ENCODE data around the gene SLC1A2. TPM values are rescaled to one million over a fixed set of nuclear protein-coding genes. Genes with fewer than 3 reads are reported as not detected.
A peak's percentile ranks its signal among the peaks of the same experiment; 100 is the strongest.

The SLC1A2 gene
- total and polyA plus RNA-seq, 4 donors: 0.35 to 17.0 (median 1.1) TPM

DNA sequence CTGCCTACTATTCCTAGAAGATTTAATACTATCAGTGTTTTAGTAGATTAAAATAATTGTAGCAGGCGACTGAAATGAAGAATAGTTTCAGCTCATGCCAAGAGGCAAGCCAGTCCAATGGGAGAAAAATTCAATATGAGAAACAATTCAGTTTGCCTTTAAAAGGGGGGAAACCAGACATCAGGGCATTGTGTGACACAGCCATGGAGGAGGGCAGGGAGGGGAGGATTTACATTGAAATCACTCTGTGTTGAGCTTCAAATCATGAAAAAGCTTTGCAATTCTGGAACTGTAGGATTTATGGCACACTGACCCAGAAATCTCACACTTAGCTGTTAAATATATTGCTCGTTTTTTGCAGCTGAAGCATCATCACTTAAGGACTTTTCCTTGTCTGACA is 4.6 kb downstream of the SLC1A2 start:
- 57 to 68% methylated on average over 2 of the region's 2 CpGs for WGBS, 2 donors
- Histone ChIP-seq H3K9ac (ENCODE audit: insufficient read depth in 1 of 2, low read length in 2 of 2) (no peak overlapping the region), H3K27ac (ENCODE audit: low read depth in 1 of 2, low read length in 1 of 2) (no peak overlapping the region), H3K27me3 (ENCODE audit: control insufficient read depth in 3 of 3, insufficient read depth in 3 of 3, low read length in 2 of 3) (peaks cover 4 to 43% (median 34%) of the 10 kb centered on the region in 3 donors), H3K36me3 (ENCODE audit: control insufficient read depth in 4 of 4, insufficient read depth in 4 of 4, low read length in 4 of 4) (no peaks in the 10 kb centered on the region), H3K9me3 (ENCODE audit: control insufficient read depth in 4 of 4, insufficient read depth in 3 of 4, low read length in 3 of 4) (no peaks in the 10 kb centered on the region), H3K4me3 (no peak overlapping the region), H3K4me1 (ENCODE audit: control insufficient read depth in 5 of 5, insufficient read depth in 5 of 5, low read length in 5 of 5) (peaks cover 0 to 9% (median 3%) of the 10 kb centered on the region in 5 donors)
- ATAC-seq (ENCODE audit: insufficient read depth, low FRiP score): no peak
- no peak for TF ChIP-seq CTCF (IDR thresholded peaks at IDR 0.05; ENCODE audit: control extremely low read depth, extremely low read depth)
- DNase-seq: no peak

DNA sequence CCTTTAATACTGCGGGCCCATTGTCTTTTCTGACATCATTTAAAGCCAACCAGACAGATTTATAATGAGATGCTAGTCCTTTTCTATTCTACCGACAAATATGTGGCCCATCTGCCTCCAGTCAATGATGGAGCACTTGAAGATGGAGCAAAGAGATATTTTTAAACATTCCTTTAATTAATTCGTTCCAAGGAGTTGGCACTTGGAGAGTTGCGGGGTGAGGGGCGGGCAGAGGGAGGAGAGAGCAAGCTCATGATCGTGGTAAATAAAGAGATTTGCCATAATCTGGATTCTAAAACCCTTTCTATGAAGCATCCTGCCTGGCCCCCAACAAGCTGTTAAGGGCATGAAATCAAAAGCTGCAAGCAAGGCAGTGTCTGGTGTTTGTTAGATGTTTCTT is 5.0 kb downstream of the SLC1A2 start:
- Histone ChIP-seq H3K4me1 (ENCODE audit: control insufficient read depth in 5 of 5, insufficient read depth in 5 of 5, low read length in 5 of 5) (peaks cover 0 to 6% (median 3%) of the 10 kb centered on the region in 5 donors), H3K27me3 (ENCODE audit: control insufficient read depth in 3 of 3, insufficient read depth in 3 of 3, low read length in 2 of 3) (peaks cover under 1 to 42% (median 34%) of the 10 kb centered on the region in 3 donors), H3K4me3 (no peak overlapping the region), H3K27ac (ENCODE audit: low read depth in 1 of 2, low read length in 1 of 2) (no peak overlapping the region), H3K9me3 (ENCODE audit: control insufficient read depth in 4 of 4, insufficient read depth in 3 of 4, low read length in 3 of 4) (no peaks in the 10 kb centered on the region), H3K9ac (ENCODE audit: insufficient read depth in 1 of 2, low read length in 2 of 2) (no peak overlapping the region), H3K36me3 (ENCODE audit: control insufficient read depth in 4 of 4, insufficient read depth in 4 of 4, low read length in 4 of 4) (no peaks in the 10 kb centered on the region)
- whole genome bisulfite sequencing, 2 donors: 78 to 85% methylated on average over 6 of the region's 6 CpGs
- no peak for DNase-seq
- no peak for TF ChIP-seq CTCF (IDR thresholded peaks at IDR 0.05; ENCODE audit: control extremely low read depth, extremely low read depth)
- no peak for ATAC-seq (ENCODE audit: insufficient read depth, low FRiP score)

- Histone ChIP-seq H3K27ac (ENCODE audit: low read depth in 1 of 2, low read length in 1 of 2) (no peak overlapping the region), H3K9ac (ENCODE audit: insufficient read depth in 1 of 2, low read length in 2 of 2) (no peak overlapping the region), H3K27me3 (ENCODE audit: control insufficient read depth in 3 of 3, insufficient read depth in 3 of 3, low read length in 2 of 3) (peaks cover 0 to 40% (median 34%) of the 10 kb centered on the region in 3 donors), H3K36me3 (ENCODE audit: control insufficient read depth in 4 of 4, insufficient read depth in 4 of 4, low read length in 4 of 4) (no peaks in the 10 kb centered on the region), H3K4me3 (no peak overlapping the region), H3K4me1 (ENCODE audit: control insufficient read depth in 5 of 5, insufficient read depth in 5 of 5, low read length in 5 of 5) (peaks cover 0 to 1% (median 0%) of the 10 kb centered on the region in 5 donors), H3K9me3 (ENCODE audit: control insufficient read depth in 4 of 4, insufficient read depth in 3 of 4, low read length in 3 of 4) (no peaks in the 10 kb centered on the region)
- 80 to 90% methylated on average over 3 of the region's 3 CpGs for WGBS, 2 donors
- TF ChIP-seq CTCF (IDR thresholded peaks at IDR 0.05; ENCODE audit: control extremely low read depth, extremely low read depth): no peak
- DNase-seq: no peak
- no peak for ATAC-seq (ENCODE audit: insufficient read depth, low FRiP score)
These were observed 5.8 kb downstream of the SLC1A2 start for GRCh38 chr11:35413598-35413997.

- no peak for TF ChIP-seq CTCF (IDR thresholded peaks at IDR 0.05; ENCODE audit: control extremely low read depth, extremely low read depth)
- peaks cover 0 to 27% (median 24%) of the 10 kb centered on the region in 3 donors for H3K27me3 ChIP-seq (ENCODE audit: control insufficient read depth in 3 of 3, insufficient read depth in 3 of 3, low read length in 2 of 3)
These were observed 7.1 kb downstream of the SLC1A2 start for GRCh38 chr11:35412285-35412684.

More at GRCh38 chr11:35412285-35412684, 7.1 kb downstream of the SLC1A2 start:
- Histone ChIP-seq H3K4me1 (ENCODE audit: control insufficient read depth in 5 of 5, insufficient read depth in 5 of 5, low read length in 5 of 5) (no peaks in the 10 kb centered on the region), H3K36me3 (ENCODE audit: control insufficient read depth in 4 of 4, insufficient read depth in 4 of 4, low read length in 4 of 4) (no peaks in the 10 kb centered on the region), H3K9me3 (ENCODE audit: control insufficient read depth in 4 of 4, insufficient read depth in 3 of 4, low read length in 3 of 4) (no peaks in the 10 kb centered on the region), H3K4me3 (no peak overlapping the region), H3K27ac (ENCODE audit: low read depth in 1 of 2, low read length in 1 of 2) (no peak overlapping the region), H3K9ac (ENCODE audit: insufficient read depth in 1 of 2, low read length in 2 of 2) (no peak overlapping the region)
- ATAC-seq (ENCODE audit: insufficient read depth, low FRiP score) (peak; percentile 34), DNase-seq (peak in 2 of 3 donors; percentile 51 to 53)
- WGBS, 2 donors: 57 to 59% methylated on average over 2 of the region's 2 CpGs

Data from lung (tissue), 12 donors.